ENCODE data around the gene MAP2K6. TPM values are rescaled to one million over a fixed set of nuclear protein-coding genes. Genes with fewer than 3 reads are reported as not detected.

MAP2K6 gene
- polyA plus RNA-seq, 1 donor: 16.8 TPM

GRCh38 chr17:69539274-69539673 is 124.8 kb downstream of the MAP2K6 start:
- DNase-seq: no peak

- no peak for DNase-seq
These were observed 125.4 kb downstream of the MAP2K6 start for GRCh38 chr17:69539781-69540319.

GRCh38 chr17:69540356-69540755 is 125.9 kb downstream of the MAP2K6 start:
- DNase-seq: no peak

- no peak for DNase-seq
These were observed 132.7 kb downstream of the MAP2K6 start for GRCh38 chr17:69547230-69547629.

GRCh38 chr17:69547947-69548346 is 133.4 kb downstream of the MAP2K6 start:
- DNase-seq: no peak

- DNase-seq: no peak
These were observed 136.9 kb downstream of the MAP2K6 start for GRCh38 chr17:69551212-69552010.

- no peak for DNase-seq
These were observed 138.6 kb downstream of the MAP2K6 start for GRCh38 chr17:69552986-69553667.

GRCh38 chr17:69555056-69555455 is 140.6 kb downstream of the MAP2K6 start:
- no peak for DNase-seq

GRCh38 chr17:69557339-69557738 is 142.8 kb downstream of the MAP2K6 start:
- no peak for DNase-seq

GRCh38 chr17:69558796-69559195 is 144.3 kb downstream of the MAP2K6 start:
- no peak for DNase-seq

- DNase-seq: no peak
These were observed 146.5 kb downstream of the MAP2K6 start for GRCh38 chr17:69560987-69561441.

GRCh38 chr17:69561462-69561861 is 147.0 kb downstream of the MAP2K6 start:
- no peak for DNase-seq

GRCh38 chr17:69565447-69565846 is 150.9 kb downstream of the MAP2K6 start:
- DNase-seq: no peak

GRCh38 chr17:69567130-69567529 is 152.6 kb downstream of the MAP2K6 start:
- no peak for DNase-seq

- no peak for DNase-seq
These were observed 158.2 kb downstream of the MAP2K6 start for GRCh38 chr17:69572747-69573146.

- no peak for DNase-seq
These were observed 158.9 kb downstream of the MAP2K6 start for GRCh38 chr17:69573396-69573795.

GRCh38 chr17:69574257-69575197 is 160.0 kb downstream of the MAP2K6 start:
- no peak for DNase-seq

GRCh38 chr17:69575346-69575761 is 160.9 kb downstream of the MAP2K6 start:
- peak; percentile 33 for DNase-seq

- no peak for DNase-seq
These were observed 162.6 kb downstream of the MAP2K6 start for GRCh38 chr17:69577098-69577497.

- DNase-seq: no peak
These were observed 164.0 kb downstream of the MAP2K6 start for GRCh38 chr17:69578385-69578936.

- DNase-seq: no peak
These were observed 165.6 kb downstream of the MAP2K6 start for GRCh38 chr17:69579961-69580677.
